NCI-H524 (cell line): ENCODE data around the gene CDH15.
A peak's percentile ranks its signal among the peaks of the same experiment; 100 is the strongest.

ENCODE experiments used
- DNase-seq, 2 experiments: peaks; one replicate each; lab custom pipeline; 2025; lab: John Stamatoyannopoulos, UW

The CDH15 gene

GRCh38 chr16:89200124-89200849 is 28.7 kb downstream of the CDH15 start, which contains the start of gene SLC22A31:
Gene SLC22A31, minus strand, starts transcription at chr16:89200537. Its CDS starts 36 bp downstream, at chr16:89200501.
- DNase-seq, result no peak

- no peak for DNase-seq
Observed at GRCh38 chr16:89200850-89201411, 29.4 kb downstream of the CDH15 start.

- peak; percentile 66 to 78 for DNase-seq
Observed at GRCh38 chr16:89201439-89202377, 30.2 kb downstream of the CDH15 start.

- no peak for DNase-seq
Observed at GRCh38 chr16:89202422-89203215, 31.1 kb downstream of the CDH15 start.

- no peak for DNase-seq
Observed at GRCh38 chr16:89207993-89208392, 36.4 kb downstream of the CDH15 start.

GRCh38 chr16:89209522-89210044 is 38.0 kb downstream of the CDH15 start:
- no peak for DNase-seq

- peak in 1 of 2 experiments; percentile 52 for DNase-seq
Observed at GRCh38 chr16:89210165-89210903, 38.8 kb downstream of the CDH15 start.

GRCh38 chr16:89210904-89211515 is 39.5 kb downstream of the CDH15 start:
- DNase-seq, result peak; percentile 99

- DNase-seq, result peak; percentile 76 to 83
Observed at GRCh38 chr16:89216315-89217137, 45.0 kb downstream of the CDH15 start.

- no peak for DNase-seq
Observed at GRCh38 chr16:89217138-89217387, 45.5 kb downstream of the CDH15 start.

- peak in 1 of 2 experiments; percentile 77 for DNase-seq
Observed at GRCh38 chr16:89217388-89218191, 46.0 kb downstream of the CDH15 start, which contains the start of gene ZNF778. Gene ZNF778, plus strand, starts transcription at chr16:89217703. Its CDS starts 3,425 bp downstream, at chr16:89221128.

GRCh38 chr16:89219365-89219764 is 47.8 kb downstream of the CDH15 start:
- DNase-seq, result no peak

GRCh38 chr16:89221604-89222003 is 50.1 kb downstream of the CDH15 start:
- DNase-seq, result no peak

GRCh38 chr16:89222931-89223330 is 51.4 kb downstream of the CDH15 start:
- DNase-seq, result no peak

GRCh38 chr16:89224665-89225064 is 53.1 kb downstream of the CDH15 start:
- DNase-seq, result no peak

- DNase-seq, result peak; percentile 27 to 78
Observed at GRCh38 chr16:89230255-89230654, 58.7 kb downstream of the CDH15 start.

- DNase-seq, result no peak
Observed at GRCh38 chr16:89232107-89232506, 60.6 kb downstream of the CDH15 start.

- DNase-seq, result no peak
Observed at GRCh38 chr16:89233678-89234490, 62.3 kb downstream of the CDH15 start.
